GM12875 (cell line): ENCODE data around the gene MED13.
"Not testable (repeated sequence)": the region's sequence is repeated elsewhere in the genome, so short reads cannot be mapped to it uniquely, and the experiment has no call there.

Source experiments
- H3K4me3 ChIP-seq: one replicate; pipeline ENCODE4 v1.5.1; 2011; ENCODE audit warnings: low read depth, low read length, control low read depth
- CTCF ChIP-seq: IDR thresholded peaks from 2 replicates; pipeline ENCODE4 v1.5.1; 2011; ENCODE audit warnings: low read depth, mild to moderate bottlenecking, control low read depth, inconsistent platforms, low read length, moderate library complexity, borderline replicate concordance; ENCODE audit not compliant: insufficient read depth

The MED13 gene

GRCh38 chr17:62080647-62081046 is 15.6 kb upstream of the MED13 start:
- no peak overlapping the region for H3K4me3 ChIP-seq
- TF ChIP-seq CTCF, result no peak

GRCh38 chr17:62078009-62078408 is 12.9 kb upstream of the MED13 start:
- H3K4me3 ChIP-seq, result no peak overlapping the region
- TF ChIP-seq CTCF, result no peak

GRCh38 chr17:62076864-62077788 is 12.0 kb upstream of the MED13 start:
- TF ChIP-seq CTCF, result no peak
- H3K4me3 ChIP-seq, result no peak overlapping the region

GRCh38 chr17:62075308-62075815 is 10.3 kb upstream of the MED13 start:
- H3K4me3 ChIP-seq, result no peak overlapping the region
- TF ChIP-seq CTCF, result no peak

- TF ChIP-seq CTCF, result no peak
- H3K4me3 ChIP-seq, result no peak overlapping the region
Observed at GRCh38 chr17:62073993-62074392, 8.9 kb upstream of the MED13 start.

- not testable (repeated sequence) for H3K4me3 ChIP-seq
Observed at GRCh38 chr17:62072855-62073254, 7.8 kb upstream of the MED13 start.

GRCh38 chr17:62070900-62071299 is 5.8 kb upstream of the MED13 start:
- H3K4me3 ChIP-seq, result no peak overlapping the region
- TF ChIP-seq CTCF, result no peak
